GM15510 (cell line): Measurements from ENCODE around the gene L2HGDH.

Experiments
- POLR2A ChIP-seq: IDR thresholded peaks from 3 replicates; pipeline ENCODE4 v1.6.1; 2011; ENCODE audit warnings: borderline replicate concordance; ENCODE audit not compliant: insufficient read length; ENCODE audit errors: extremely low read depth

L2HGDH gene

DNA sequence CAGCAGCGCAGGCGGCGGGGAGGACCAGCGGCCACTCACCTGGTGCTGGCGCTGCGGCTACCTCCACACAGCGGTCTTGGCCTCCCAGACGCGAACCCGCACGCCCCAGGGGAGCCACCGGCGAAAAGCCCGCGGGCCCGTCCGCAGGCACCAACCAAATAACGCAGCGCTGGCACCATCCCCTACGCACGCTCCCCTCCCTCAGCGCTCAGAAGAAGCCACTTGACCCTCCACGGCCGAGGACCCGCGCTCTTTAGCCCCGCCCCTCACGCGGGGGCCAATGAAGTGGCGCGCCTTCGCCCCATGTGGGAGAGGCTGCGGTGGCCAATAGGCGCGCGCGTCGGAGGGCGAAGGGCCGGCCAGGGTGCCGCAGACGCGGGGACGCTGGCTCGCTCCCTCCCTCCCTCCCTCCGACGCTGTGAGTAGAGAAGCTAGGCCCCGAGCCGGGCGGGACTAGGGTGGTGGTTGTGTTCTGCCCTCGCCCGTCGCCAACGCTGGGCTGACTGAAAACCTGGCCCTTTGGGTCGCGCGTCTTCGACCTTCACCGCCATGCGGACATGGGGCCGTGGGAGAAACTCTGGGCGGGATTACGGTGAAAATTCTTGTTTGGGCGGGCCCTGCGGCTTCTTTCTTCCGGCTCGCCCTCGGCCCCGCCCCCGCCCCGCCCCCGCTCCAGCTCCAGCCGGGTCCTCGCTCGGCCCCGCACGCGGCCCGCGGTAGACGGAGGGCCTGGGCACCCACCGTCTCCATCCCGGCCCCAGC is at the start of gene L2HGDH, which contains the start of gene DMAC2L:
TSS of gene L2HGDH (minus strand) at position 258 of the 762 bp plus-strand sequence. CDS start at position 179, 79 bp downstream.
TSS of gene DMAC2L (plus strand) at position 353 of the 762 bp plus-strand sequence. CDS start 9,164 bp downstream, outside the sequence.
- peak; percentile 81 for TF ChIP-seq POLR2A

DNA sequence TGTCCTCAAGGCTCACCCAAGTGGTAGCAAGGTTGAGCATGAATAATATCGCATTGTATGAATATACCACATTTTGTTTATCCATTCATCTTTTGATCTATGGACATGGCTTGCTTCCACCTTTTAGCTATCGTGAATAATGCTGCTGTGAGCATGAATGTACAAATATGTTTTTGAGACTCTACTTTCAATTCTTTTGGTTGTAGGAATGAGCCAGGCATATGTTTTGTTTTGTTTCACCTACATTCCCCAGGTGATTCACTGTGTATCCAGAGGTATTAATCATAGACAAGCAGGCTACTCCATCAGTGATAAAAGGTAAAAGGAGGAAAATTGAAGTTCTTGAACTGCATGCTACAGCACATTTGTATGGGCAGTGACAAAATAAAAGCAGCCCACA is 48.8 kb upstream of the L2HGDH start:
- TF ChIP-seq POLR2A, result no peak

DNA sequence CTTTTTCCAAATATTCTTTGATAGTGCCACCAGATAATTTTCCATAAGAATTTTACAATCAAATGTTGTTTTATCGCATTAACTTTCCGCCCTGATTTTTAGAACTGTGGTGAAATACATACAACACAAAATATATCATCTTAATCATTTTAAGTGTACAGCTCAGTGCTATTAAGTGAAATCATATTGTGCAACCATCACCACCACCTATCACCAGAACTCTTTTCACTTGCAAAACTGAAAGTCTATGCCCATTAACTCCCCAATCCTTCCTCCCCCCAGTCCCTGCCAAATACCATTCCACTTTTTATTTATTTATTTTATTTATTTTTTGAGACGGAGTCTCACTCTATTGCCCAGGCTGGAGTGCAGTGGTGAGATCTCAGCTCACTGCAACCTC is 48.1 kb upstream of the L2HGDH start:
- no peak for TF ChIP-seq POLR2A

DNA sequence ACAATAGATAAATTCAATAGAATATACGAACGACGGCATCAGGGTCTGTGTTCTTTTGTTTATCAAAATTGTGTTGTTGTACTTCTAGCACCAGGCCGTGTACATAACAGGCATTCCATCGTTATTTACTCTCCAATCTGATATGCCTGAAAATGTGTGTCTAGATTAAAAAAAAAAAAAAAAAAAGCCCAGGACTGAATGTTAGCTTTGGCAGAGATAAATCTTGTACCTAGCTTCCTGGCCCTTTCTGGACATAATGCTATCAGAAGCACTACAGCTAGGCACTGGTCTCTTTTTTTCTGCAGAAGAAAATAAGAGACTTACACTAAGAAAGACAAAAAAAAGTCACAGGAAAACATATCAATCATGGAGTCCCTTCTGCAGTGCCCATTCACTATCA is 47.6 kb upstream of the L2HGDH start:
- TF ChIP-seq POLR2A, result no peak

DNA sequence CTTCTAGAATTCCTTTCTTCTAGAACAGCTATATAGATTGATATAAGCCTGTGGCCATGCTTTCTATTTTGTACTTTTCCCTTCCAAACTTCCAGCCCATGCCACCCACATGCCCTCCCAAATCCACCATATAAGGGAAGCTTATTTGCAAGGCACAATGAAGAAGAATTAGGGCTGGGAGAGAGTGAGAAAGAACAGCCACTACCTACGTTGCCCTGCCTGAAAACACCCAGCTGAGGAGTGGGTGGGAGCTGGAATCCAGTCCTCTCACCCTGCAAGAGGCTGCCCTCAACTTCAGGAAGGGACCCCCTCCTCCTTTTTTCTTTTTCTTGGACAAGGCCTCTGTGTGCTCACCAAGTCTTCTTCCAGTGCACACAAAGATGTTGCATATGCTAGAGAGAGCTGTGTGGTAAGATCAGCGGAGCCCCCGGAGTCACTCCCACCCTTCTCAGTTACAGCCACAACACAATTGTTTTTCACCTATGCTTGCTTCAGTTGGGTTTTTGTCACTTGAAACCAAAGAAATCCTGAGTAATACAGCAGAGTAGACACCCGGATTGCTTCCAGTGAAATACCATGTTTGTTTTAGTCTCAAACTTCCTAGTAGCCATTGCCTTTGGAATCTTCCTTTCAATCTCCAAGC is 45.8 kb upstream of the L2HGDH start:
- TF ChIP-seq POLR2A, result no peak

DNA sequence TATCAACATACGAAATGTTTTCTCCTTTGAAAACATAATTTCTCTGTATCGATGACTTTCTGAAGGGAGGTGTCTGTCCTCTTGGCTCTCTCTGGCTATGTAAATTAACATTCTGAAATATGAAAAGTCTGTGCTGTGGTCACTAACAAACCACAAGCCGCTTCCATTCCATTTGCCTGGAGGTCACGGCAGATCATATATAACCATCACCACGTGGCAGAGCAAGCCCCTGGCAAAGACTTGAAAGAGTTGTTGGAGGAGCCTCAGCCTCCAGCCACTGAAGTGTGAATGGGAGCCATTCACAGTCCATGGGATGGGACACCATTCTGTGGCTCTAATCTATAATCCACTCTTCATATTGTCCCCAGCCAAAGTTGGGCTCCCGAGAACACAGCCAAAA is 45.1 kb upstream of the L2HGDH start:
- TF ChIP-seq POLR2A, result no peak

DNA sequence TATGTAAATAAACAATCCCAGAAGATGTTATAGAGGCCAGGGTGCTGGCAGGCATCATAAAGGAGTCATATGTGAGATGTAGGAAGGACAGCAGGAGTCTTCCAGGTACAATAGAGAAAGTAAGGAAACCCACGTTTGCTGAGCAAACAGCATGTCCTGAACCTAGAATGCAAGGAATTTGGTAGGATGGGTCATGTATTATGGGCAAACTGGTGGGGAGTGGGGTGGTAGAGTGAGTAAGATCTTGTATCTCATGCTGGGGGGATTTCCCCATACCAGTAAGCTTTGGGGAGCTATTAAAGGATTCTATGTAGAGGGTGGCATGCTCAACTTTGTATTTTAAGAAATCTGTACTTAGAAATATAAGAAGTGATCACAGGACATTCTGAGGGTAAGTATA is 43.7 kb upstream of the L2HGDH start:
- TF ChIP-seq POLR2A, result no peak

DNA sequence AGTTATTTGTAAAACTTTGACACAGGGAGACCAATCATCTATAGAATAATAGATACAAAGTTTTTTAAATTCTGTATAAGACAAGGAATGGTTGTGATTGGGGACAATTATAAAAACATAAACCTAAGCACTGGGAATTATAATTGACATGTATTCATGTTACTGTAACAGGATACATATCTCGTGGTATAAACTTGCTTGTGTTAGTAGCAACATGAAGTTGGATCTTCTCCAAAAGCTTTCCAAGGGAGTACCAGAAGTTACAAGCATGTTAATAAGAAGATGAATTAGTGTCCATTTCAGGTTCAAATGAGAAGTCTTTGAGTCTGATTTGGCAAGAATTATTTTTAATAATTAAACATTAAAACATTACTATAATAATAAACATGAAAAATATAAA is 42.5 kb upstream of the L2HGDH start:
- TF ChIP-seq POLR2A, result no peak

DNA sequence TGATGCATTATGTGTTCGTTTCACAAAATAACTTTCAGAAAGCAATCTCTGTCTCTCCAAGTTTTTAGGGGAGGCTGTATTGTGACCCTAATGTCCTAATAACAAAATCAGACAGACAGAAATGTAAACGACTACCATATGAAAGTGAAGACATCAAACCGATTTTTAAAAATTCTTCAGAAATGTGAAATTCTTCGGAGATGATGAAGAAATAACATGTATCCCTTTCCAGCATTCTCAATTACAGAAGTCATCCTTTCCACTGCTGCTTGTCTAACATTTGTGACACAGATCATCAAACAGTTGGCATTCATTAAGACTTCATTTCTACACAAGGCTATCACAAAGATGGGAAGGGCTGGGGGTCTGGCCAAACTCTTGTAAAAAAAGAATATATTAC is 41.1 kb upstream of the L2HGDH start:
- no peak for TF ChIP-seq POLR2A

DNA sequence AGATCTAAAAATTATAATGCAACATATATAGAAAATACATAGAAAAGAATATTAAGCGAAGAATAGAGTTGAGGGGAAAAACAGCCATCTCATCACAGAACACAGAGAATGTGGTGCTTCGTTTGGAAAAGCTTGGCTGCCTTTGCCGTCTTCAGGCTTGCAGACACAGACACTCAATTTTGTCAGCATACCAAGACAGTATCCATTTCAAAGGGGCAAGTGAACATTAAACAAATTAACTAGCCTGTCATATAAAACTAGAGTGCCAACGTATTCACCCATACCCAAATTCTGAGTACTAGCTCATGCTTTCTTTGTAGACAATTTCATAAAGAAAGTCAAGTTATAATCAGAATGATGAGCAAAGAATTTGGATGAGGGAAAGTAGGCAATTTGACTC is 40.6 kb upstream of the L2HGDH start:
- TF ChIP-seq POLR2A, result no peak

DNA sequence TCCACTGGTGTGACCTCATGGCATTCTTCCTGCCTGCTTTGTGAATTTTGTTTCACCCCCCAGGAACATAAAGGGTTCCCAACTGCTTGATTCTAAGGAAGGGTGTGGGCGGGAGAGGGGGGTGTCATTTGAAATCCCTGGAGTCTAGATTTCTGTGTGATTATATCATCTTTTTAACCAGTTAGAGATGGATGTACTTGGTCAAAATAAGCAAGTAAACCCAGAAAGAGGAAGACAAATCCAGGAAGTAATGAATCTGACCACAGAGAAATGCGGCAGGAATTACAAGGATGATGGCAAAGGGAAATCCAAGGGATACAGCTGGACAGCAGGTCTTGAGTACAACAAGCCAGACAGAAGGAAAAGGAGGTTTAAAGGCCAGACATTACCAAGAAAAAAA is 38.9 kb upstream of the L2HGDH start:
- TF ChIP-seq POLR2A, result no peak

DNA sequence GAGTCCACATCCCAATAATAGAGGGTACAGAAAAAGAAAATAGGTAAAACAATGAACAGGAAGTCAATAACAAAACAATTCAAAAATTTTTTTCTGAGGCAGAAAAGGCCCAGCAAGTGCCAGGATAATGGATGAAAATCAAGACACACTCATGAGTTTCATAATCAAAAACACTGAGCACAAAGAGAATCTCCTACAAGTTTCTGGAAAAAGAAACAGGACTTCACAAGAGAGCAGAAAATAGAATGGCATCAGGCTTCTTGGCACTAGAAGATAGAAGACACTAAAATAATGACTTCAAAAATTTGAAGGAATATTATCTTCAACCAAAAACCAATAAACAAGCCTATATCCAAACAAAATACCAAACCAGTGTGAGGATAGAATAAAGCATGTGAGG is 36.9 kb upstream of the L2HGDH start:
- TF ChIP-seq POLR2A, result no peak

DNA sequence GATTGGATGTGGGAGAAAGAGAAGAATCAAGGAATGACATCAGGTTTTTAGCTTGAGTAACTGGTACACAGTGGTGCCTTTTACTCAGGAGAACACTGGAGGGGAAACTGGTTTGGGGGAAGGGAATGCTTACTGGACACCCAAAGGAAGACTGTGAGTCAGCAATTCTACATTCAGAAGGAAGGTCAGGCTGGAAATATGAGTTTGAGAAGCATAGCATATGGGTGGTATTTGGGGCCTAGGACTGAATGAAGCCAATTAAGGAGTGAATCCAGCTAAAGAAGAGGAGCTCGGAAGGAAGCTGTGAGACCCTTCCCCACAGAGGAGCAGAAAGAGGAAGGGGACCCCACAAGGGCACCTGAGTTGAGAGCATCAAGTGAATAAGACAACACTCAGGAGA is 35.5 kb upstream of the L2HGDH start:
- no peak for TF ChIP-seq POLR2A

DNA sequence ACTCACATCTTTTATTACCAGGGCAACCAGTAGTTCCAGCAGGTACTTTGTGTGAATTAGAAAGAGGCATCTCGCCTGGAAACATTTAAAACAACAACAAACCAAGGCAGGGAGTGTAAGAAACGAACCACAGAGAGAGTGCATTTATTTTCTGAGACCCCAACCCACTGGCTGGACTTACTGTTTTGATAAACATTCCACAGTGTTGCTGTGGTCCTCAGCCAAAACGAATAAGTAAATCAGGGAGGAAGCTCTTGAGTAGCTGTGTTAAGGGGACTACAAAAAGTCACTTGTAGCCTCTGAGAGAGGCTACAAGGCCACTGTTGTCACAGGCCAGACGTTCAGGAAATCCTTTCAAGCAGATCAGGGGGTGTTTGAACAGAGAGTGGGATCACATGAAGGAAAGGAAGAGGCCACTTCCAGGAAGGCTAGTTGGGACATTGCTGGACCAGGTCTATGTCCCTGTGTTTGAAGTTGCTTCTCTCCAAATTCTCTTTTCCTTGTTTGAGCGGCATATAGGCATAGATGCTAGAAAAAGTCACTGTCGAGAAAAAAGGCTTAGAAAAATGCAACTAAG is 33.9 kb upstream of the L2HGDH start:
- no peak for TF ChIP-seq POLR2A

DNA sequence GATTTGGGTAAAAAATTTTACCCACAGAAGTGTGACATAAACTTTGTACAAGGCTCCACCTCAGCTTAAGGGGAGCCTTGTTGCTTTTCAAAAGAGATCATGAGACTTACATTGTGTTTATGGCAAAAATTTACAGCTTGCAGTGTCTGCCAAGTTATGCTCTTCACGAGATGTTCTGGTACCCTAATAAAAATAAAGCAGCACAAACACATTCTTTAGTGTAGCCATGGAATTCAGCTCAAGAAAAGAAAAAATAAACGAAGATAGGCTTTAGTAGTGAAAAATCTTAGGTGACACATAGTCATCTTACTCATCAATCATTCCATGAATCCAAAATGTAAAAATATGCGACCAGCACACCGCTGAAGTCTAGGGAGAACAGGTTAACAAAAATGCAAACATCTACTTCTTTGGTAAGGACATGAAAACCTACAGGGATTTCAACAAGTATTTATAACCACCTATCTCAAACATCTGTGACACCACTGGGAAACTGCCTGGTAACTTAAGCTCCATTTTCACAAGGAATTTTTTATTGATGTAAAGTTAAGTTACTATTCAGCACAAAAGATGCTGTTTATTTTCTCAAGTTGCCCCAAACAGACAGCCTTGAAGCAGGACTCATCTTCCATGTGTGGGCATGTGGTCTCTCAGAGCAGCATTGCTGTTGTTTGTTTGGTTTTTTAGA is 33.0 kb upstream of the L2HGDH start:
- no peak for TF ChIP-seq POLR2A
